Measurements from ENCODE around the gene KRTAP12-1.

DNA sequence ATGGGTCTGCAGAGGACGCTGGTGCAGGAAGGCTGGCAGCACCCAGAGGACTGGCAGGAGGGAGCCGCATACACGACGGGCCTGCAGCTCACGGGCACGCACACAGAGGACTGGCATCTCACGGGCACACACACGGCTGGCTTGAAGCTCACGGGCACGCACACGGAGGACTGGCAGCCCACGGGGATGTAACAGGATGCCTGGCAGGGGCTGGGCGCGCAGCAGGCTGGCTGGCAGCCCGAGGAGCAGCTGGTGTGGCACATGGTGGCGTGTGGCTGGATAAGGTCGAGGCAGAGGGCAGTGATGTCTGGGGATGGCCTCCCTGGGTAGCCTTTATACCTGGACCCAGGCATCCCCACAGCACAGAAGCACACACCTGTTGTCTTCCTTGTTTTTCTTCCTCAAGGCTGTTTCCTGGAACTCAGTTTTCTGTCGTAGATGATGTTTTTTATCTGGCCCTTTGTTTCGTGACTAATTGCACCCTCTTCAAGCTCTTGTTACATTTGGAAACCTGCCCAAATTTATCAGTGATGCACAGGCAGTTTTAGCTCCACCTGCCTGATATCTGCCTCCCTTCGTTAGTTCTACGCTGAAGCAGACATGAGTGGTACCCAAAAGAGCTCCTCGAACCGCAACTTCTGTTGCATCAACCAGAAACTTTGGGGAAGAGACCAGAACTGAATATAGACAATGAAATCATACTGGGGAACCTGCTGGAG is at the start of gene KRTAP12-1:
- TF ChIP-seq, protein P1, sequence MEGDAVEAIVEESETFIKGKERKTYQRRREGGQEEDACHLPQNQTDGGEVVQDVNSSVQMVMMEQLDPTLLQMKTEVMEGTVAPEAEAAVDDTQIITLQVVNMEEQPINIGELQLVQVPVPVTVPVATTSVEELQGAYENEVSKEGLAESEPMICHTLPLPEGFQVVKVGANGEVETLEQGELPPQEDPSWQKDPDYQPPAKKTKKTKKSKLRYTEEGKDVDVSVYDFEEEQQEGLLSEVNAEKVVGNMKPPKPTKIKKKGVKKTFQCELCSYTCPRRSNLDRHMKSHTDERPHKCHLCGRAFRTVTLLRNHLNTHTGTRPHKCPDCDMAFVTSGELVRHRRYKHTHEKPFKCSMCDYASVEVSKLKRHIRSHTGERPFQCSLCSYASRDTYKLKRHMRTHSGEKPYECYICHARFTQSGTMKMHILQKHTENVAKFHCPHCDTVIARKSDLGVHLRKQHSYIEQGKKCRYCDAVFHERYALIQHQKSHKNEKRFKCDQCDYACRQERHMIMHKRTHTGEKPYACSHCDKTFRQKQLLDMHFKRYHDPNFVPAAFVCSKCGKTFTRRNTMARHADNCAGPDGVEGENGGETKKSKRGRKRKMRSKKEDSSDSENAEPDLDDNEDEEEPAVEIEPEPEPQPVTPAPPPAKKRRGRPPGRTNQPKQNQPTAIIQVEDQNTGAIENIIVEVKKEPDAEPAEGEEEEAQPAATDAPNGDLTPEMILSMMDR (conservative IDR thresholded peaks at IDR 0.05; ENCODE audit: low read length) = no peak
- no peak for TF ChIP-seq EZH2phosphoT487 (IDR thresholded peaks at IDR 0.05; ENCODE audit: borderline replicate concordance, low read depth, low read length)

All from OCI-LY7 (cell line).